NCI-H1417 treated with DMSO at 0.1 percent for 48 hours (cell line): ENCODE data around the gene TCTA.

Source experiments
- DNase-seq: peaks from one replicate; lab custom pipeline; 2025; lab: John Stamatoyannopoulos, UW

The TCTA gene

DNA sequence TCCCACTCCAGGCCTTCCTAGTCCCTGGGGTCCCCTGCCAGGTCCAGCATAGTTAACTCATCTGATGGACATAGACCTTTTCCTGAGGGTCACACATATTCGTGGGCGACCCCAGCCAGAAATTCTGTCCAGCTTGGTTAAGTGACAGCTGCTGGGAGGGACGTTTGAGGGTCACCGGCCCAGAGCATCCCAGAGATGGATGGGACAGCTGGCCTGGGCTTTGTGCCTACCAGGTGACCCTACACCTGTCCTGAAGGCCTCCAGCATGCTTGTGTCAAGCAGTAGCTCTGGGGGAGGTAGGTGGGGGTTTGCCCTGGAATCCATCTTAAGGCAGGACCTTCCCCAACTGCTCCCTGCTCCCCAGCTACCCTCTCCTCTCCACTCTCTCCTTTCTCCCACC is 48.7 kb downstream of the TCTA start:
- no peak for DNase-seq

DNA sequence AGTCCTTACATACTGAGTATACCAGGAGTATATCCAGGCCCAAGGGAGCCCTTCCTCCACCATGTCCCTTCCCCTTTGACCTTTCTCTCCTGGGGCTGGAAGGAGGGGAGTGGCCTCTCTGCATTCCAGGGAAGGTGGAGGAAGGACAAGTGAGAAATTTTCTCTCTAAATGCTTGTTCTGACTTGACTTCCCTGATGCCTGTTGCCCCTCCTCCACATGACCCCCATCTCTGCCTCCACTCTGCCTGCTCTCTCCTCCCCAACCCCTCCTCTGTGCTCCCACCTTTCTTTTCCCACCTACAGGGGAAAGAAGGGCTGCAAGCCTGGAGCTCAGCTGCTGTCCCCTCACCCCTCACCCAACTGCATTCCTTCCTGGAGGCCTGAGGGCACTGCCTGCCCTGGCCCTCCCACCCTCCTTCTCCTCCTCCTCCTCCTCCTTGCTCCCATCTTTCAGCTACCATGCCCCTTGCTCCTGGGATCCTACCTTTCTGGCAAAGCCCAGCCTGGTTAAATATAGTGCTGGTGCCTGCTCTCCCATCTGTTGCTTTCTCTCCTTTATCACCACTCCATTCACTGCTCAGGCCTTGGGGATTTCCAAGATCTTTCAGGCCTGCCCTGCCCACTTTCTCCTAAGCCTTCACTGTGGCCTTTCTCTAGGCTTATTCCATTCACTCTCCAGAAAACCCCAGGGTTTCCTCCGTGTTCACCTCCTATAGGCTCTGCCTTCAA is 49.4 kb downstream of the TCTA start:
- DNase-seq, result no peak

DNA sequence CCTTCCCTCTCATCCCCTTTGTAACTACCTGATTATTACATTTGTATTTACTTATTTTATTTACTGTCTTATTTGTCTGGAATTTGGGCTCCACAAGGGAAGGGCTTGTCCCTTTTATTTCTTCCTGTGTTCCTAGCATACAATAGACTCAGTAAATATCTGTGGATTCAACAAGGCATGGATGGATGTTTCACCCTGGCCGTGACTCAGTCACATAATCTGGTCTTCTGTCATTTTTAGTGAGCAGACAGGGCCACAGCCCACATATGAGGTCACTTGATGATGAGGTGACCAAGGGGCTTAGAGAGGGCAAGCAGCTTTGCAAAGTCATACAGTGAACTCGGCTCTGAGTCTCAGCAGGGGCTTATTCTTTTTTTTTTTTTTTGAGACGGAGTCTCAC is 50.0 kb downstream of the TCTA start:
- no peak for DNase-seq

DNA sequence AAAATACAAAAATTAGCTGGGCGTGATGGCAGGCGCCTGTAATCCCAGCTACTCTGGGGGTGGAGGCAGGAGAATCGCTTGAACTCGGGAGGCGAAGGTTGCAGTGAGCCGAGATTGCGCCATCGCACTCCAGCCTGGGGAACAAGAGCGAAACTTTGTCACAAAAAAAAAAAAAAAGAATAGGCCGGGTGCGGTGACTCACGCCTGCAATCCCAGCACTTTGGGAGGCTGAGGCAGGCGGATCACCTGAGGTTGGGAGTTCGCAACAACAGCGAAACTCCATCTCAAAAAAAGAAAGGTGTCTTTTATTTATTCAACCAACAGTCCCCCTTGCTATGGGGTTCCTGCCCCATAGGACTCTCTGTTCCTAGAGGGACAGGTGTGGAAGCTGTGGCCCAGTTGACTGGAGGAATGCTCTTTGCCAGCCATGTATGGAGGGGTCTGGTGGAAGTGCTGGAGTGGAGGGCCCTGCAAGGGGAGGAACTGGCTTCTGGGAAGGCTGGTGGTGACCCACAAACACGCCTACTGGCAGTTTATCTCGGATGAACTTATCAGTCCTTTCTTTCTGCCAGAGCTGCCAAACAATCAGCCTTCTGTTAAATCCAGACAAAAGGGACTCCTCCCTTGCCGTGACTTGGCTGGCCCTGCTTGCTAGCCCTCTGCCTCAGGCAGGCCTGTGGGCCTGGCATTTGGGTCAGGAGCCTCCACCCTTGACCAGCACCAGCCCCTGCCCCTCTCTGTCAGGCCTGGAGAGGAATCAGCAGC is 53.2 kb downstream of the TCTA start:
- no peak for DNase-seq
